ENCODE results near the gene CYP1A1. TPM values are rescaled to one million over a fixed set of nuclear protein-coding genes. Genes with fewer than 3 reads are reported as not detected.

CYP1A1 gene
- total and polyA plus RNA-seq, 4 donors, result 0.19 to 4.4 (median 1.2) TPM

GRCh38 chr15:74763416-74763815, 38.1 kb upstream of the CYP1A1 start (continued):
- TF ChIP-seq JUND (IDR thresholded peaks at IDR 0.05) (no peak), TAF1 (conservative IDR thresholded peaks at IDR 0.05) (no peak)

- H3K27me3 ChIP-seq (ENCODE audit: control insufficient read depth in 4 of 4, insufficient read depth in 4 of 4, low read length in 3 of 4), result no peaks in the 10 kb centered on the region
- no peak for TF ChIP-seq GABPA (IDR thresholded peaks at IDR 0.05 in 1 of 2, conservative IDR thresholded peaks at IDR 0.05 in 1 of 2)
- H3K36me3 ChIP-seq (ENCODE audit: control insufficient read depth in 4 of 4, insufficient read depth in 3 of 4, low read depth in 1 of 4, low read length in 3 of 4), result no peaks in the 10 kb centered on the region
- no peak for DNase-seq (ENCODE audit: low spot score)
- peaks cover 3 to 9% (median 5%) of the 10 kb centered on the region in 4 donors for H3K4me1 ChIP-seq (ENCODE audit: control insufficient read depth in 4 of 4, insufficient read depth in 4 of 4, low read length in 3 of 4)
- no peak overlapping the region for H3K9ac ChIP-seq (ENCODE audit: low read depth in 1 of 2, low read length in 2 of 2)
- H3K27ac ChIP-seq (ENCODE audit: low read depth in 1 of 2, low read length in 2 of 2), result no peak overlapping the region
- no peak overlapping the region for H3K4me3 ChIP-seq (ENCODE audit: low read depth in 1 of 3, low read length in 3 of 3)
- WGBS, result 45% methylated on average over 6 of the region's 6 CpGs
- no peaks in the 10 kb centered on the region for H3K9me3 ChIP-seq (ENCODE audit: control insufficient read depth in 4 of 4, low read length in 3 of 4)
Measured at GRCh38 chr15:74762791-74763150, 37.4 kb upstream of the CYP1A1 start.

GRCh38 chr15:74758736-74759135, 33.4 kb upstream of the CYP1A1 start:
- DNase-seq (ENCODE audit: low spot score), result no peak
- H3K36me3 ChIP-seq (ENCODE audit: control insufficient read depth in 4 of 4, insufficient read depth in 3 of 4, low read depth in 1 of 4, low read length in 3 of 4), result peaks cover 0 to 2% (median 0%) of the 10 kb centered on the region in 4 donors
- no peak overlapping the region for H3K4me3 ChIP-seq (ENCODE audit: low read depth in 1 of 3, low read length in 3 of 3)
- no peak overlapping the region for H3K9ac ChIP-seq (ENCODE audit: low read depth in 1 of 2, low read length in 2 of 2)
- WGBS, result 43% methylated on average over 8 of the region's 8 CpGs
- H3K27me3 ChIP-seq (ENCODE audit: control insufficient read depth in 4 of 4, insufficient read depth in 4 of 4, low read length in 3 of 4), result no peaks in the 10 kb centered on the region
- H3K4me1 ChIP-seq (ENCODE audit: control insufficient read depth in 4 of 4, insufficient read depth in 4 of 4, low read length in 3 of 4), result peaks cover 3 to 9% (median 5%) of the 10 kb centered on the region in 4 donors
- no peaks in the 10 kb centered on the region for H3K9me3 ChIP-seq (ENCODE audit: control insufficient read depth in 4 of 4, low read length in 3 of 4)
- TF ChIP-seq RAD21 (IDR thresholded peaks at IDR 0.05) (peak; percentile 27 to 32), HNF4A (conservative IDR thresholded peaks at IDR 0.05) (peak in 1 of 2 donors; percentile 21), EGR1 (IDR thresholded peaks at IDR 0.05; ENCODE audit: low read depth in 2 of 2) (no peak)
- no peak overlapping the region for H3K27ac ChIP-seq (ENCODE audit: low read depth in 1 of 2, low read length in 2 of 2)

GRCh38 chr15:74754593-74755215, 29.4 kb upstream of the CYP1A1 start:
- H3K9ac ChIP-seq (ENCODE audit: low read depth in 1 of 2, low read length in 2 of 2), result no peak overlapping the region
- H3K27ac ChIP-seq (ENCODE audit: low read depth in 1 of 2, low read length in 2 of 2), result no peak overlapping the region
- H3K4me1 ChIP-seq (ENCODE audit: control insufficient read depth in 4 of 4, insufficient read depth in 4 of 4, low read length in 3 of 4), result peaks cover 6 to 37% (median 20%) of the 10 kb centered on the region in 4 donors
- 89% methylated on average over 20 of the region's 20 CpGs for WGBS
- H3K27me3 ChIP-seq (ENCODE audit: control insufficient read depth in 4 of 4, insufficient read depth in 4 of 4, low read length in 3 of 4), result no peaks in the 10 kb centered on the region
- H3K4me3 ChIP-seq (ENCODE audit: low read depth in 1 of 3, low read length in 3 of 3), result no peak overlapping the region
- H3K9me3 ChIP-seq (ENCODE audit: control insufficient read depth in 4 of 4, low read length in 3 of 4), result no peaks in the 10 kb centered on the region
- TF ChIP-seq ATF3 (IDR thresholded peaks at IDR 0.05) (no peak), SP1 (IDR thresholded peaks at IDR 0.05) (no peak)
- no peak for DNase-seq (ENCODE audit: low spot score)
- peaks cover 0 to 2% (median under 1%) of the 10 kb centered on the region in 4 donors for H3K36me3 ChIP-seq (ENCODE audit: control insufficient read depth in 4 of 4, insufficient read depth in 3 of 4, low read depth in 1 of 4, low read length in 3 of 4)

GRCh38 chr15:74752531-74752930, 27.2 kb upstream of the CYP1A1 start:
- Histone ChIP-seq H3K4me1 (ENCODE audit: control insufficient read depth in 4 of 4, insufficient read depth in 4 of 4, low read length in 3 of 4) (peaks cover 6 to 43% (median 30%) of the 10 kb centered on the region in 4 donors), H3K9me3 (ENCODE audit: control insufficient read depth in 4 of 4, low read length in 3 of 4) (no peaks in the 10 kb centered on the region), H3K36me3 (ENCODE audit: control insufficient read depth in 4 of 4, insufficient read depth in 3 of 4, low read depth in 1 of 4, low read length in 3 of 4) (peaks cover 0 to 2% (median under 1%) of the 10 kb centered on the region in 4 donors), H3K27ac (ENCODE audit: low read depth in 1 of 2, low read length in 2 of 2) (no peak overlapping the region), H3K27me3 (ENCODE audit: control insufficient read depth in 4 of 4, insufficient read depth in 4 of 4, low read length in 3 of 4) (no peaks in the 10 kb centered on the region), H3K4me3 (ENCODE audit: low read depth in 1 of 3, low read length in 3 of 3) (no peak overlapping the region), H3K9ac (ENCODE audit: low read depth in 1 of 2, low read length in 2 of 2) (no peak overlapping the region)
- TF ChIP-seq ZBTB33 (IDR thresholded peaks at IDR 0.05) (no peak), FOXA2 (IDR thresholded peaks at IDR 0.05) (no peak), RXRA (IDR thresholded peaks at IDR 0.05) (peak in 1 of 2 donors; percentile 25), EGR1 (IDR thresholded peaks at IDR 0.05; ENCODE audit: low read depth in 2 of 2) (no peak), NR2F2 (IDR thresholded peaks at IDR 0.05) (no peak)
- 38% methylated on average over 5 of the region's 5 CpGs for WGBS
- no peak for DNase-seq (ENCODE audit: low spot score)
